ENCODE data around the gene TLE7.

The TLE7 gene

GRCh38 chr16:71448274-71448866 lies 6.5 kb upstream of the TLE7 start:
- DNase-seq = no peak

- no peak for DNase-seq
These were observed 1.9 kb upstream of the TLE7 start for GRCh38 chr16:71443714-71444113.

DNA sequence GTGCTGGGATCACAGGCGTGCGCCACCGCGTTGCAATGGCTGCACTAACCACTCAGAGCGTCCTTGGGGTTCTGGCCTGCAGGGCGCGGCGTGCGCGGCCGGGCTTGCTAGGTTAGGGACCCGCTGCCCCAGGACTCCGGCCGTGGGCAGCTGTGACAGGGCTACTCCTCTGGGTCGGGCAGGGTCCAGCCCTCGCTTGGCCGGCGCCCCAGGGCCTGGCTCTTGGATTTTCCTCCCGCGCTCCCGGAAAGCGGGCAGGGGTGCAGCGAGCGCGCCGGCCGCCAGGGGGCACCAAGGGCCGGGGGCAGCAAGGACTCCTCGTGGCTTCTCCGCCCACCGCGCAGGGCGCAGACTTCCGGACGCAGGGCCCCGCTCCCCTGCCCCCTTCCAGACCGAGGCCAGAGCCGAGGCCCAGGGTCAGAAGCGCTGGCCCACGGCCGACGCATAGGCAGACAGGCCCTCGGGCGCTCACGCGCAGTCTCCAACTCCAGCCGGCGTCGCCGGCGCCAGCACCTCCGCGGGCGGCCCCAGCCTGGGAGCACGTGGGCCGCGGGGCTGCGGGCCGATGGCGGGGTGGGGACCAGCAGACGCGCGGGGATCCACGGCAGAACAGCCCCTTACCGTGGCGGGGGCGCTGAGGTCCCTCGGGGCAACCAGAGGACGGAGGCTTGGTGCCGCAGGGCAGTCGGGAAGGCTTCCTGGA lies 355 bp downstream of the TLE7 start:
- no peak for DNase-seq

- DNase-seq = no peak
These were observed 1.0 kb downstream of the TLE7 start for GRCh38 chr16:71440669-71441347.

DNA sequence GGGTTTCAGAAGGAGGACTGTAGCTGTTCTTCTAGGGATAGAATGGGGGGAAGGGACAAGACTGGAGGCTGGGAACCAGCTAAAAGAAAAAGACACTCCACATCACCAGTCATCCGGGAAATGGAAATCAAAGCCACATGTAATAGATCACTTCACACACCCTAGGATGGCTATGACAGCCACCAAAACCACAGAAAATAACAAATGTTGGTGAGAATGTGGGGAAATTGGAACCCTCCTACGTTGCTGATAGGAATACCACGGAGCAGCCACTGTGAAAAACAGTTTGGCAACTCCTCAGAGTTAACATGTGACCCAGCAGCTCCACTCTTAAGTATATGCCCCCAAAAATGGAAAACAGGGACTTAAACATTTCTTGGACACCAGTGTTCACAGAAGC lies 2.3 kb downstream of the TLE7 start:
- DNase-seq = no peak

DNA sequence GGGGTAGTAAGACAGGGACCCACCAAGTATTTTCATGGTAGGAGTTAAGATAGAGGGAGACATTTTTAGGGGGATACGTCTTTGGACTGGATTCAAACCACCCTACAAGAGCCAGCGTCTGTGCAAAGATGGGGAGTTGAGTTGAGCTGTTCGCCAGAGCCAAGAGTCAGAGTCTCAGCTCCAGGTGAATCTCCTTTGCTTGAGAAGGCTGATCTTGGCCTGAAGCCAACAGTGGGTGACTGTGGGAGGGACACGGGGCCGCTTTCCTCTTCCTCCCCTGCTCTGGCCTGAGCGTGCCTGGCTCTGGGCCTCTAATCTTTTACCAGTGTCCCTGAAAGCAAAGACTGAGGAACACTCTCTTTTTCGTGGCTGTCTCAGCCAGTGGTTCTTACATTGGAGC lies 5.4 kb downstream of the TLE7 start:
- no peak for DNase-seq

DNA sequence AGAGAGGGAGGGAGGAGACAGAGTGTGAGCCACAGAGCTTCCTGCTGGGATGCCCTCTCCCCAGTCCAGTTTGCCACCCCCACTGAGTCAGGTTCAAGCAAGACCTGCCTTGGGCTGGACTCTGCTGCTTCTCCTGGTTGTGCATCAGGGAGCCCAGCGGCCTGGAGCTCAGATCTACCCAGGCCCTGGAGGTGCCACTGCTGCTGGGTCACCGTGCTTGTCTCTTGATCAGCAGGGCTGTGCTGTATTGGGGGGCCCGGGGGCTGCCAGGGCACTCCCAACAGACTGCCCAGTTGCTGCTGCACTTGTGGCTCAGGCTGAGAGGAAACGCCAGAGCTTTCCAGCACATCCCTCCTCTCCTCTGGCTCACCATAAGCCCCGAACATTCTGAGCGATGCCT lies 8.9 kb downstream of the TLE7 start:
- DNase-seq = no peak

GRCh38 chr16:71431991-71432390 lies 9.9 kb downstream of the TLE7 start:
- no peak for DNase-seq

DNA sequence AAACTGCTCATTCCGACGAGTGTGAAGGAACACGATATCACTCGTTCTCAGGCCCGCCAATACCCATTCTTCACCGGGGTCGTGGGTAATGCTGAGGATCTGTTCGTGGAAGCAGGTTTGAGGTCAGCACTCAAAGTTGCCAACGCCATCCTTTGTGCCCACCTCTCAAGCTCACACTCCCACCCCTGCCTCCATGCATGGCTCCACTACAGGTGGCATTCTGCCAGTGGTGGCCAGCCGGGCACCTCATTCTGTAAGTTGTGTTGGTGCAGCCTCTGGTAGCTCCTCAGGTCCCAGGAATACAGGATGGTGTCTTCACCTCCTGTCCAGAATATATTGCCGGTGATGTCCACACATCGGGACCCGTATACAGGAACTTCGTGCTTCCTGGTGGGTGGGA lies 10.7 kb downstream of the TLE7 start:
- no peak for DNase-seq

DNA sequence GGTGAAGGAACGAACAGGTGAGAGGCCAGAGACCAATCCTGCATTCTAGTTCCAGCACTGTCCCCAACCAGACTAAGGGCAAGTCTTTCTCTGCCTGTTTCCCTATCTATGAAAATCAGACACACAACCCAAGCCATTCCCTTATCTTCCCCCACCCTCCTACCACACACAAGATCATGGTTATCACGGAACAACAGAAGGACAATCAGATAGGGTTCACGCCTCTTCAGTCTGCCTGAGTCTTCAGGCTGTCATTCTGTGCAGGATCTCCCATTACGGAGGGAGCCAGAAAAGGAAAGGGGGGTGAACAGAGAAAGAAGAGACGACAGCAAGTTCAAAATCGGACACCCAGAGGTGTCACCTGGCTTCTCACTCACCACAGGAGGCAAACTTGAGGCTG lies 11.1 kb downstream of the TLE7 start:
- DNase-seq = no peak

- no peak for DNase-seq
These were observed 12.3 kb downstream of the TLE7 start for GRCh38 chr16:71429581-71429980.

DNA sequence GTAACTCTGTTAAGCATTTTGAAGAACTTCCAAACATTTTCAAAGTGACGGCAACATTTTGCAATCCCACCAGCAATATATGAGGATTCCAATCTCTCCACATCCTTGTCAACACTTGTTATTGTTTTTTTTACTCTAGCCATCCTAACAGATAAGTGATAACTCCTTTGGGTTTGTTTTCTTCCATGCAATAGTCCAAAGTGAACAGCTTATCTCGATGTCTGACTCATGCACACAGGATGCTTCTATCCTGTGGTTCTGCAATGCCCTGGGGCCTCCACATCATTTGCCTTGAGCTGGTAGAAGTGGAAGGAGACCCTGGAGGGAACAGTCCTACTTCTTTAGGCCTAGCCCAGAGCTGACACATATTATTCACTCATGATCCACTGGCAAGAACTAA lies 13.0 kb downstream of the TLE7 start:
- no peak for DNase-seq

DNA sequence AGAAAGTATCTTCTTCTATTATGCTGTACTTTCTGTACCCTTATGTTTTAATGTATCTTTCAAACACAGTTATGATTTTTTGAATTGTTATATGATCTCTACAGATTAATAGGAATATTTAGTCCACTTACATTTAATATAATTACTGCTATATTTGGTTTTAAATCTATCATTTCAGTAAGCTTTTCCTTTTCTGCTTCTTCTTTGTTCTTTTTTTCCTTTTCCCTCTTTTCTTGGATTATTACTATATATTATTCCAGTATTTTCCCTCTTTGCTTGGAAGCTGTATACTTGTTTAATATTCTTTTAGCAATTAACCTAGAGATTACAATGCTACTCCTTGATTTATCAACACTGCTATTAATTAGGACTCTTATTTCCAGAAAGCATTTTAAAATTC lies 13.5 kb downstream of the TLE7 start:
- DNase-seq = no peak

GRCh38 chr16:71426880-71427615 lies 14.8 kb downstream of the TLE7 start:
- DNase-seq = no peak

GRCh38 chr16:71426069-71426879 lies 15.6 kb downstream of the TLE7 start:
- no peak for DNase-seq

- DNase-seq = no peak
These were observed 16.1 kb downstream of the TLE7 start for GRCh38 chr16:71425746-71426068.

DNA sequence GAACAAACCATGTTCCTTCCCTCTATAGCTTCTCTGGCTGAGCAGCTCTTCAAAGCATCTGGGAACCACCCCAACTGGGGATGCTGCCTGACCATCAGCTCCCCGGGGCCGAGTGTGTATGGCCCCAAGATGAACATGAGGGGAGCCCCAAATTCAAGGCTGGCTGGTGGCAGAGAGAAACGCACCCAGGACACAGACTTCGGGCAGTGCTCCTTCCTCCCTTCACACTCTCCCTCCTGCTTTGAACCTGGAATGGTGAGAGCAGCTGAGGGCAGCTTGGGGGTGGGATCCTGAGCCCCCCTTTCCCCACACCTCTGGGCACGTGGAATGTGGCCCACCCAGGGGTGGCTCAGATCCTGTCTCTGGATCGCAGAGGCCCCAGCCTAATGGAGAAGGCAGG lies 17.2 kb downstream of the TLE7 start:
- no peak for DNase-seq

GRCh38 chr16:71423865-71424264 lies 18.0 kb downstream of the TLE7 start:
- DNase-seq = no peak

GRCh38 chr16:71423016-71423415 lies 18.8 kb downstream of the TLE7 start:
- no peak for DNase-seq

GRCh38 chr16:71421911-71422310 lies 19.9 kb downstream of the TLE7 start:
- DNase-seq = no peak

- no peak for DNase-seq
These were observed 27.8 kb downstream of the TLE7 start for GRCh38 chr16:71414038-71414437.

DNA sequence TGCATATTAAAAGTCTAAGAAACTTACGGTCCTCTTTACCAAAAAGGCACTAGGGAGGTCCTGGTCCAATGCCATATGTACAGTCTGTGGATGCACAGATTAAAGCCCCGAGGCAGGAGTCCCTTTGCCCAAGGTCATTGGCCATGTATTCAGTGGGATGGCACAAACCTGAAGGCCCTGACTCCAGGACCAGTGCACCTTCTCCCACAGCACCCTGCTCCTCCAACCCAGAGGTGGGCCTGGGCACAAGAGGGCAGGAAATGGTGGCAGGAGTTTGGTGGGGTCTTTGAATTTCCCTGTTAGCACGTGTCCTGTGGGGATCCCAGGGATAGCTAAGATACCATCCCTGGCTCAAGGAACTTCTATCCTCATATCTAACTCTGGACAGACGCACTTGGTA lies 28.5 kb downstream of the TLE7 start:
- DNase-seq = no peak
